B cell (primary cell): ENCODE data around the gene NDUFAF2. TPM values are rescaled to one million over a fixed set of nuclear protein-coding genes. Genes with fewer than 3 reads are reported as not detected.

Experiments used
- ATAC-seq: fragments of 200-7000 bp; cut with Tn5 transposase; one replicate; pipeline ENCODE4 v1.10.0; 2021; ENCODE audit warnings: low read depth, mild to moderate bottlenecking, moderate number of reproducible peaks, moderate library complexity
- CTCF ChIA-PET: fragments of 350-600 bp; sonication (Branson Sonifier 250); formaldehyde crosslinking; loops from one replicate; lab custom pipeline; 2021; ENCODE audit warnings: antibody characterized with exemption, inconsistent platforms; lab: Charles Lee
- POLR2A ChIA-PET: fragments of 350-600 bp; sonication (Branson Sonifier 250); formaldehyde crosslinking; loops from one replicate; lab custom pipeline; 2021; ENCODE audit warnings: antibody characterized with exemption; lab: Charles Lee
- DNase-seq: peaks from one replicate; pipeline ENCODE4 v3.0.0; 2013
- H2AFZ ChIP-seq: 2 replicates; pipeline ENCODE4 v1.6.1; 2012; ENCODE audit warnings: mild to moderate bottlenecking, low read depth, low read length; ENCODE audit not compliant: insufficient read depth, poor library complexity, severe bottlenecking
- H3K27ac ChIP-seq, 2 donors: 1 replicate in 1 of 2; 2 replicates in 1 of 2; pipeline ENCODE4 v1.5.1; 2012 to 2013; ENCODE audit warnings: low read length in 2 of 2, mild to moderate bottlenecking in 2 of 2, moderate library complexity in 1 of 2
- H3K27me3 ChIP-seq, 4 experiments: fragments of 200-600 bp in 1 of 4; sonication (generic) in 1 of 4; replicated peaks in 1 of 4; 1 replicate in 2 of 4; 2 replicates in 2 of 4; pipeline versions ENCODE4 v1.6.1 to v1.7.0; 2013 to 2016; ENCODE audit warnings: low read length in 3 of 4, mild to moderate bottlenecking in 2 of 4, mixed read lengths in 1 of 4, moderate library complexity in 1 of 4; ENCODE audit not compliant: insufficient read depth in 4 of 4, control insufficient read depth in 3 of 4; ENCODE audit errors: control extremely low read depth in 1 of 4
- H3K36me3 ChIP-seq, 2 experiments: replicated peaks in 1 of 2; 1 replicate in 1 of 2; 2 replicates in 1 of 2; pipeline versions ENCODE4 v1.6.1 to v1.7.1; 2013; ENCODE audit warnings: low read length in 1 of 2; ENCODE audit not compliant: insufficient read depth in 2 of 2, control insufficient read depth in 1 of 2; ENCODE audit errors: control extremely low read depth in 1 of 2, extremely low read depth in 1 of 2
- H3K4me1 ChIP-seq, 2 donors: fragments of 200-600 bp in 1 of 2; sonication (generic) in 1 of 2; 1 replicate in 1 of 2; 2 replicates in 1 of 2; pipeline versions ENCODE4 v1.5.1 to v1.6.1; 2013 to 2017; ENCODE audit warnings: low read length in 2 of 2; ENCODE audit not compliant: control insufficient read depth in 2 of 2, insufficient read depth in 2 of 2
- H3K4me2 ChIP-seq: replicated peaks from 2 replicates; pipeline ENCODE3; 2012; ENCODE audit warnings: mild to moderate bottlenecking, low read depth, low read length; ENCODE audit not compliant: poor library complexity, severe bottlenecking
- H3K4me3 ChIP-seq, 5 experiments: fragments of 200-600 bp in 1 of 5; sonication (generic) in 1 of 5; 1 replicate in 3 of 5; 2 replicates in 2 of 5; pipeline versions ENCODE4 v1.5.1 to v1.7.0; 2011 to 2016; ENCODE audit warnings: low read length in 4 of 5, mild to moderate bottlenecking in 4 of 5, low read depth in 2 of 5, control low read depth in 1 of 5, moderate library complexity in 1 of 5; ENCODE audit not compliant: insufficient read depth in 1 of 5; ENCODE audit errors: control extremely low read depth in 1 of 5, extremely low read depth in 1 of 5
- H3K79me2 ChIP-seq: fragments of 200-600 bp; sonication (generic); one replicate; pipeline ENCODE4 v1.6.0; 2016; ENCODE audit warnings: low read length; ENCODE audit not compliant: control insufficient read depth, insufficient read depth
- H3K9ac ChIP-seq: fragments of 200-600 bp; sonication (generic); 2 replicates; pipeline ENCODE4 v1.6.1; 2017; ENCODE audit warnings: mild to moderate bottlenecking, low read length, moderate library complexity
- H3K9me3 ChIP-seq, 3 donors: one replicate each; pipeline versions ENCODE4 v1.6.1 to v1.7.1; 2013; ENCODE audit warnings: low read length in 2 of 3; ENCODE audit not compliant: control insufficient read depth in 2 of 3, insufficient read depth in 1 of 3; ENCODE audit errors: control extremely low read depth in 1 of 3
- H4K20me1 ChIP-seq: 2 replicates; pipeline ENCODE4 v1.6.0; 2012; ENCODE audit warnings: mild to moderate bottlenecking, low read length; ENCODE audit not compliant: insufficient read depth, control insufficient read depth, poor library complexity, severe bottlenecking
- H3K27ac Mint-ChIP-seq: one replicate; pipeline ENCODE4 v1.8.0; 2021; ENCODE audit warnings: mixed read lengths
- H3K27me3 Mint-ChIP-seq: one replicate; pipeline ENCODE4 v1.8.0; 2021; ENCODE audit warnings: mixed read lengths
- H3K4me1 Mint-ChIP-seq: one replicate; pipeline ENCODE4 v1.8.0; 2021; ENCODE audit warnings: mixed read lengths
- H3K4me3 Mint-ChIP-seq: one replicate; pipeline ENCODE4 v1.8.0; 2021; ENCODE audit warnings: mixed read lengths
- H3K9me3 Mint-ChIP-seq: one replicate; pipeline ENCODE4 v1.8.0; 2022; ENCODE audit warnings: mixed read lengths; ENCODE audit not compliant: insufficient read depth
- EZH2 ChIP-seq: IDR thresholded peaks from 2 replicates; pipeline ENCODE4 v1.6.1; 2012; ENCODE audit warnings: borderline replicate concordance, low read depth, mild to moderate bottlenecking, moderate library complexity, low read length; ENCODE audit not compliant: insufficient read depth, poor library complexity, severe bottlenecking
- intact Hi-C: fragments of 100-400 bp; cut with micrococcal nuclease; formaldehyde crosslinking; loops from one replicate; pipeline ENCODE4 v1.10.0; 2022
- polyA plus RNA-seq: library from polyadenylated mRNA; depleted of rRNA; stranded (reverse); fragments of >200 nt; gene quantifications from 2 replicates; pipeline ENCODE4 v1.2.3, GENCODE V29; 2012
- total RNA-seq, 2 donors: library from RNA; stranded (reverse); fragments of 120-200 nt in 1 of 2; gene quantifications; 1 replicate in 1 of 2; 2 replicates in 1 of 2; pipeline versions ENCODE4 v1.2.3 to v1.2.4, GENCODE V29; 2013 to 2022
- TF ChIP-seq, protein P1 (sequence below): fragments of 200-600 bp; IDR thresholded peaks from one replicate; pipeline ENCODE4 v1.8.0; 2022; ENCODE audit warnings: antibody characterized with exemption, mild to moderate bottlenecking

The NDUFAF2 gene
- total and polyA plus RNA-seq, 2 donors (not counting 1 experiment from before 2014, with no cell fraction given) = 6.3 to 9.7 TPM

DNA sequence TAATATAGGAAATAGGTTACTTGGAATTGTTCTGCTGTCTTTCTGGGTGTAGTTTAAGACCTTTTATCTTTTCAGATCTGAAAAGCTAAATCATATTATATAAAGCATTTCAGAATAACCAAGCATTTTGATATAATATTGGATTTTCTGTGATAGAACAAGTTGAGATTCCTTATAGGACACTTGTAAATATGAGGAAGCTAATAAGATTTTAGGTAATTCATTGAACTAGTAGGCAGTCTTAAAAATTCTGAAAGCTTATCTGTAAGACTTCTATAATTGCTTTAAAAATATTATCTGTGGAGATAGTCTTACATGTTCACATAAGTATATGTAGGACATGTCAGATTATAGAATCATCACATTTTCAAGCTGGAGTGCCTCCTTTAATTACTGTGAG is 114.5 kb downstream of the NDUFAF2 start:
- CTCF ChIA-PET = interaction anchor here (1.0 to 1.6 kb wide), 2 partner anchors 596 to 599 kb away, joined by 3 to 9 read pairs; no protein-coding TSS in a partner anchor
- H4K20me1 ChIP-seq = no peaks in the 10 kb centered on the region
- no peaks in the 10 kb centered on the region for H3K79me2 ChIP-seq
- H3K9me3 ChIP-seq = peaks cover 6 to 9% (median 9%) of the 10 kb centered on the region in 3 donors
- no peak overlapping the region for H2AFZ ChIP-seq
- intact Hi-C loops = no loop called here
- no peak overlapping the region for H3K4me3 ChIP-seq
- no peaks in the 10 kb centered on the region for H3K27me3 ChIP-seq
- no peak for TF ChIP-seq EZH2
- TF ChIP-seq, protein P1, sequence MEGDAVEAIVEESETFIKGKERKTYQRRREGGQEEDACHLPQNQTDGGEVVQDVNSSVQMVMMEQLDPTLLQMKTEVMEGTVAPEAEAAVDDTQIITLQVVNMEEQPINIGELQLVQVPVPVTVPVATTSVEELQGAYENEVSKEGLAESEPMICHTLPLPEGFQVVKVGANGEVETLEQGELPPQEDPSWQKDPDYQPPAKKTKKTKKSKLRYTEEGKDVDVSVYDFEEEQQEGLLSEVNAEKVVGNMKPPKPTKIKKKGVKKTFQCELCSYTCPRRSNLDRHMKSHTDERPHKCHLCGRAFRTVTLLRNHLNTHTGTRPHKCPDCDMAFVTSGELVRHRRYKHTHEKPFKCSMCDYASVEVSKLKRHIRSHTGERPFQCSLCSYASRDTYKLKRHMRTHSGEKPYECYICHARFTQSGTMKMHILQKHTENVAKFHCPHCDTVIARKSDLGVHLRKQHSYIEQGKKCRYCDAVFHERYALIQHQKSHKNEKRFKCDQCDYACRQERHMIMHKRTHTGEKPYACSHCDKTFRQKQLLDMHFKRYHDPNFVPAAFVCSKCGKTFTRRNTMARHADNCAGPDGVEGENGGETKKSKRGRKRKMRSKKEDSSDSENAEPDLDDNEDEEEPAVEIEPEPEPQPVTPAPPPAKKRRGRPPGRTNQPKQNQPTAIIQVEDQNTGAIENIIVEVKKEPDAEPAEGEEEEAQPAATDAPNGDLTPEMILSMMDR = no peak
- H3K4me1 Mint-ChIP-seq = peaks cover 6% of the 10 kb centered on the region
- DNase-seq = no peak
- H3K4me2 ChIP-seq = no peak overlapping the region
- no peaks in the 10 kb centered on the region for H3K36me3 ChIP-seq
- no peaks in the 10 kb centered on the region for H3K4me1 ChIP-seq
- H3K27ac Mint-ChIP-seq = no peak overlapping the region
- POLR2A ChIA-PET = no interaction called here
- H3K27ac ChIP-seq = no peak overlapping the region
- no peaks in the 10 kb centered on the region for H3K27me3 Mint-ChIP-seq
- H3K9me3 Mint-ChIP-seq = peaks cover 3% of the 10 kb centered on the region
- no peak overlapping the region for H3K9ac ChIP-seq
- no peak overlapping the region for H3K4me3 Mint-ChIP-seq
- ATAC-seq = no peak

DNA sequence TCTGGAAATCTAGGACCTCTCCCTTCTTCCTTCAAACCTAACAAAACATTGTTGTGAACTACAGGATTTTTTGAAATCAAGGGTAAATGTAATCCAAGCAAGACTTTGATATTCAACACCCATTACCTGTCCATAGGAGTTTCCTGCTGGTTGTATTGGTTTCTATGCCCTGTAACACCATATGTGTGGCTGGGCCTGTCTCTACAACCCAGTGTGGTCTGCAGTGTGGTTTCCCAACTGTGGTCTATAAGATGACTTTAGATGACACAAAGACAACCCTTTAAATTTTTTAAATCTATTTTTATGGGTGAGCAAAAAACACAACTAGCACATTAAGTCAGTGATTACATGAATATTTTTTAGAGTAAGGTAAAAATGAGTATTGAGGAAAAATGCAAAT is 124.1 kb downstream of the NDUFAF2 start:
- peaks cover 4% of the 10 kb centered on the region for H3K4me1 Mint-ChIP-seq
- no peaks in the 10 kb centered on the region for H4K20me1 ChIP-seq
- H3K4me3 Mint-ChIP-seq = no peak overlapping the region
- H3K9me3 Mint-ChIP-seq = peaks cover 3% of the 10 kb centered on the region
- no peaks in the 10 kb centered on the region for H3K27me3 Mint-ChIP-seq
- no peak overlapping the region for H3K4me2 ChIP-seq
- H3K27ac Mint-ChIP-seq = no peak overlapping the region
- CTCF ChIA-PET = no interaction called here
- no peak overlapping the region for H3K9ac ChIP-seq
- DNase-seq (no peak), ATAC-seq (no peak)
- H3K79me2 ChIP-seq = no peaks in the 10 kb centered on the region
- H3K4me3 ChIP-seq = no peak overlapping the region
- no peak overlapping the region for H3K27ac ChIP-seq
- no peak for TF ChIP-seq EZH2
- TF ChIP-seq, protein P1 = no peak
- POLR2A ChIA-PET = no interaction called here
- intact Hi-C loops = no loop called here
- no peaks in the 10 kb centered on the region for H3K9me3 ChIP-seq
- no peaks in the 10 kb centered on the region for H3K4me1 ChIP-seq
- peaks cover 0 to 6% of the 10 kb centered on the region in 2 experiments for H3K36me3 ChIP-seq
- no peaks in the 10 kb centered on the region for H3K27me3 ChIP-seq
- H2AFZ ChIP-seq = no peak overlapping the region
